ENCODE results near the gene NTN5.

- peak; percentile 54; the same call in 1 of the 2 replicates for TF ChIP-seq TAF1 (IDR thresholded peaks at IDR 0.05; ENCODE audit: low read depth, low read length)
- TF ChIP-seq POLR2A (IDR thresholded peaks at IDR 0.05; ENCODE audit: low read depth, low read length): no peak; the same call in 1 of the 2 replicates
Observed at GRCh38 chr19:48637948-48638830, 34.6 kb downstream of the NTN5 start.

Measured in GM12891 (cell line).